ENCODE data around the gene ELOVL7.
"Not testable (repeated sequence)": the region's sequence is repeated elsewhere in the genome, so short reads cannot be mapped to it uniquely, and the experiment has no call there.

ELOVL7 gene

DNA sequence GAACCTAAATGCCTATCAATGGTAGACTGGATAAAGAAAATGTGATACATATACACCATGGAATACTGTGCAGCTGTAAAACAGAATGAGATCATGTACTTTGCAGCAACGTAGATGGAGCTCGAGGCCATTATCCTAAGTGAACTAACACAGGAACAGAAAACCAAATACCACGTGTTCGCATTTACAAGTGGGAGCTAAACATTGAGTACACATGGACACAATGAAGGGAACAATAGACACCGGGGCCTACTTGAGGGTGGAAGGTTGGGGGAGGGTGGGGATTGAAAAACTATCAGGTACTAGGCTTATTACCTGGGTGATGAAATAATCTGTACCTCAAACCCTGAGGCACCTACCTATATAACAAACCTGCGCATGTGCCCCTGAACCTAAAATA is 121.7 kb downstream of the ELOVL7 start:
- TF ChIP-seq, protein P1, sequence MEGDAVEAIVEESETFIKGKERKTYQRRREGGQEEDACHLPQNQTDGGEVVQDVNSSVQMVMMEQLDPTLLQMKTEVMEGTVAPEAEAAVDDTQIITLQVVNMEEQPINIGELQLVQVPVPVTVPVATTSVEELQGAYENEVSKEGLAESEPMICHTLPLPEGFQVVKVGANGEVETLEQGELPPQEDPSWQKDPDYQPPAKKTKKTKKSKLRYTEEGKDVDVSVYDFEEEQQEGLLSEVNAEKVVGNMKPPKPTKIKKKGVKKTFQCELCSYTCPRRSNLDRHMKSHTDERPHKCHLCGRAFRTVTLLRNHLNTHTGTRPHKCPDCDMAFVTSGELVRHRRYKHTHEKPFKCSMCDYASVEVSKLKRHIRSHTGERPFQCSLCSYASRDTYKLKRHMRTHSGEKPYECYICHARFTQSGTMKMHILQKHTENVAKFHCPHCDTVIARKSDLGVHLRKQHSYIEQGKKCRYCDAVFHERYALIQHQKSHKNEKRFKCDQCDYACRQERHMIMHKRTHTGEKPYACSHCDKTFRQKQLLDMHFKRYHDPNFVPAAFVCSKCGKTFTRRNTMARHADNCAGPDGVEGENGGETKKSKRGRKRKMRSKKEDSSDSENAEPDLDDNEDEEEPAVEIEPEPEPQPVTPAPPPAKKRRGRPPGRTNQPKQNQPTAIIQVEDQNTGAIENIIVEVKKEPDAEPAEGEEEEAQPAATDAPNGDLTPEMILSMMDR (conservative IDR thresholded peaks at IDR 0.05; ENCODE audit: low read depth, low read length), result no peak
- DNase-seq (ENCODE audit: low read depth), result no peak
- no peak overlapping the region for H3K4me3 ChIP-seq (ENCODE audit: low read depth, low read length)

DNA sequence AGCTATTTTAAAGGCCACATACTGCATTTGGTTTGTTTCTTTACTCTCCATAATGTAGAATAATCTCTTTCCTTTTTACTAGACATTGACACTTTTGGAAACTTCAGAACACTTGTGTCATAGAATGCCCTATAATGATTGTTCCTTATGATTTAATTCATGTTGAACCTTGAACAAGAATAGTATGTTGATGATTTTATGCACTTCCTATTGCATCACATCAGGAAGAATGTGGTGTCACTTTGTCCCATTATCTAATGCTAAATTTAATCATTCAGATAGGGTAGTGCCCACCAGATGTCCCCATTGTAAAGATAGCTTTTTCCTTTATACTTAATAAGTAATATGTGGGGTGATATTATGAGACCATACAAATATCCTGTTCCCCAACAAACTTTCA is 124.7 kb downstream of the ELOVL7 start:
- H3K4me3 ChIP-seq (ENCODE audit: low read depth, low read length), result no peak overlapping the region
- TF ChIP-seq, protein P1 (conservative IDR thresholded peaks at IDR 0.05; ENCODE audit: low read depth, low read length), result no peak
- DNase-seq (ENCODE audit: low read depth), result no peak

DNA sequence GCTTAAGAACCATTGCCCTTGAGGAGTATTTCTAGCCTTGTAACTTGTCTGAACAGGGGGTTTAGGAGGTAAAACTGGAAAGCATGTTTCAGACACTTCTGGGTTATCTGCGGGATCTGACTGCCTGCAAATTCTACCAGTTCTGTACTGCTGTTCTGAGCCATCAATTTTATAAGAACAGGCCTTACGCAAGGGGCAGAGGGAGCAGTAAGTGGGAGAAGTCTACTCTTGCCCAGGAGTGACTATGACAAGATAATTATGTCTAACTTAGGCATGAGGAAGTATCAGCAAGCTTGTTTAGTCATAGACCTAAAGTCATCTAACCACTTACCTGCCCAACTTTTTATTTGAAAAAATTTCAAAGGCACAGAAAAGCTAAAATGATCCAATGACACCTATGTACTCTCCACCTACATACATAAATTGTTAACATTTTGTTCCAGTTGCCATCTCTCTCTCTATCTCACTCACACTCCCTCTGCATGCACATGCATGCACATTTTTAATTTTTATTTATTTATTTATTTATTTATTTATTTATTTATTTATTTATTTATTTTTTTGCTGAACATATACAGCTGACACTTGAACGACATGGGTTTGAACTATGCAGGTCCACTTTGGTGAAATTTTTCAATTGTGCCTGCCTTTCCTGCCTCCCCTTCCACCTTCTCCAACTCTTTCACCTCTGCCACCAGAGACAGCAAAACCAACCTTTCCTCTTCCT is 125.7 kb downstream of the ELOVL7 start:
- DNase-seq (ENCODE audit: low read depth), result no peak
- H3K4me3 ChIP-seq (ENCODE audit: low read depth, low read length), result no peak overlapping the region
- TF ChIP-seq, protein P1 (conservative IDR thresholded peaks at IDR 0.05; ENCODE audit: low read depth, low read length), result no peak

DNA sequence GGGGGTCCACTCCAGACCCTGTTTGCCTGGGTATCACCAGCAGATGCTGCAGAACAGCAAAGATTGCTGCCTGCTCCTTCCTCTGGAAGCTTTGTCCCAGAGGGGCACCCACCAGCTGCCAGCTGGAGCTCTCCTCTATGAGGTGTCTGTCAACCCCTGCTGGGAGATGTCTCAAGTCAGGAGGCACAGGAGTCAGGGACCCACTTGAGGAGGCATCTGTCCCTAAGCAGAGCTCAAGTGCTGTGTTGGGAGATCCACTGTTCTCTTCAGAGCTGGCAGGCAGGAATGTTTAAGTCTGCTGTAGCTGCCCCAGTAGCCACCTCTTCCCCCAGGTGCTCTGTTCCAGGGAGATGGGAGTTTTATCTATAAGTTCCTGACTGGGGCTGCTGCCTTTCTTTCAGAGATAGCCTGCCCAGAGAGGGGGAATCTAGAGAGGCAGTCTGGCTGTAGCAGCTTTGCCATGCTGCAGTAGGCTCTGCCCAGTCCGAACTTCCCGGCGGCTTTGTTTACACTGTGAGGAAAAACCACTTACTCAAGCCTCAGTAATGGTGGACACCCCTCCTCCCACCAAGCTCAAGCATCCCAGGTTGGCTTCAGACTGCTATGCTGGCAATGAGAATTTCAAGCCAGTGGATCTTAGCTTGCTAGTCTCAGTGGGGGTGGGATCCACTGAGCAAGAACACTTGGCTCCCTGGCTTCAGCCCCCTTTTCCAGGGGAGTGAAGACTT is 128.7 kb downstream of the ELOVL7 start:
- H3K4me3 ChIP-seq (ENCODE audit: low read depth, low read length); DNase-seq (ENCODE audit: low read depth): not testable (repeated sequence)

DNA sequence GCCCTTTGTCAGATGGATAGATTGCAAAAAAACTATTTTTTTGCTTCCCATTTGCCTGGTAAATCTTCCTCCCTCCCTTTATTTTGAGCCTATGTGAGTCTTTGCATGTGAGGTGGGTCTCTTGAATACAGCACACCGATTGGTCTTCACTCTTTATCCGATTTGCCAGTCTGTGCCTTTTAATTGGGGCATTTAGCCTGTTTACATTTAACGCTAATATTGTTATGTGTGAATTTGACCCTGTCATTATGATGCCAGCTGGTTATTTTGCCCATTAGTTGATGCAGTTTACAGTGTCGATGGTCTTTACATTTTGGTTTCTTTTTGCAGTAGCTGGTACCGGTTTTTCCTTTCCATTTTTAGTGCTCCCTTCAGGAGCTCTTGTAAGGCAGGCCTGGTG is 131.1 kb downstream of the ELOVL7 start:
- TF ChIP-seq, protein P1 (conservative IDR thresholded peaks at IDR 0.05; ENCODE audit: low read depth, low read length), result no peak
- H3K4me3 ChIP-seq (ENCODE audit: low read depth, low read length), result no peak overlapping the region
- no peak for DNase-seq (ENCODE audit: low read depth)

DNA sequence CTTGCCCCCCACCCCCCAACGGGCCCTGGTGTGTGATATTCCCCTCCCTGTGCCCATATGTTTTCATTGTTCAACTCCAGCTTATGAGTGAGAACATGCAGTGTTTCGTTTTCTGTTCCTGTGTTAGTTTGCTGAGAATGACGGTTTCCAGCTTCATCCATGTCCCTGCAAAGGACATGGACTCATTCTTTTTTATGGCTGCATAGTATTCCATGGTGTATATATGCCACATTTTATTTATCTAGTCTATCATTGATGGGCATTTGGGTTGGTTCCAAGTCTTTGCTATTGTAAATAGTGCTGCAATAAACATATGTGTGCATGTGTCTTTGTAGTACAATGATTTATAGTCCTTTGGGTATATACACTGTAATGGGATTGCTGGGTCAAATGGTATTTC is 132.2 kb downstream of the ELOVL7 start:
- not testable (repeated sequence) for H3K4me3 ChIP-seq (ENCODE audit: low read depth, low read length); DNase-seq (ENCODE audit: low read depth)

DNA sequence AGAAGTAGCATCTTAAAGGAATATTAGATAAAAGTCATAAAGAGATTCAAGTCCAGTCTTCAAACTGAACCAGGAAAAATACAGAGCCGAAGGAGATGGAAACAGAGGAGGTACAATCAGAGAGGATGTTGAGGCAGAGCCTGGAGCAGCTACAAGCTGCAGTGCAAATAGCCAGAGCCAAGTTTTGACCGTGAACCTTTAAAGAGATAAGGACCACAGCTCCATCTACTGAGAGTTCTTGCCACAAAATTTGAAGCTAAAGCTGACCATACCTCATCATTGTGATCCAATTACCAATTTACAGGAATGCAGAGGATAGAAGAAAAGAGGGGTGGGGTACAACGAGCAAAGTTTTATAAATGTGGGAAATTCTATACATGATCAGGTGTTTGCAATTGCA is 133.7 kb downstream of the ELOVL7 start:
- TF ChIP-seq, protein P1 (conservative IDR thresholded peaks at IDR 0.05; ENCODE audit: low read depth, low read length), result no peak
- no peak overlapping the region for H3K4me3 ChIP-seq (ENCODE audit: low read depth, low read length)
- no peak for DNase-seq (ENCODE audit: low read depth)

DNA sequence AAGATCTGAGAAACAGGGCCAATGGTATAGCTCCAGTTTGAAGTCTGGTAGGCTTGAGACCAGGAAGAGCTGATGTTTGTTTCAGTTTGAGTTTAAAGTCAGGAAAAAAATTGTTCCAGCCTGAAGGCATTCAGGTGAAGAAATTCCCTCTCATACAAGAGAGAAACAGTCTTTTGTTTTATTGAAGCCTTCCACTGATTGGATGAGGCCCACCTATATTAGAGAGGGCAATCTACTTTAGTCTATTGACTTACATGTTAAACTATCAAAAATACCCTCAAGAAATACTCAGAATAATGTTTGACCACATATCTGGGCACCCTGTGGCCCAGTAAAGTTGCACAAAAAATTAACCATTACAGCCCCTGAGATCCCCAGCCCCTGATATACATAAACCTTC is 138.9 kb downstream of the ELOVL7 start:
- TF ChIP-seq, protein P1 (conservative IDR thresholded peaks at IDR 0.05; ENCODE audit: low read depth, low read length), result no peak
- no peak overlapping the region for H3K4me3 ChIP-seq (ENCODE audit: low read depth, low read length)
- no peak for DNase-seq (ENCODE audit: low read depth)
